HepG2 (cell line): Measurements from ENCODE around the gene CBLN3. TPM values are rescaled to one million over a fixed set of nuclear protein-coding genes. Genes with fewer than 3 reads are reported as not detected.

Source experiments
- CBFB ChIP-seq: sonication (generic); formaldehyde crosslinking; IDR thresholded peaks from 2 replicates; pipeline ENCODE4 v1.4.0; 2020; ENCODE audit warnings: missing genetic modification reagents
- FOXK1 ChIP-seq: sonication (generic); formaldehyde crosslinking; IDR thresholded peaks from 2 replicates; pipeline ENCODE4 v1.4.0; 2020; ENCODE audit warnings: low read depth, missing genetic modification reagents, borderline replicate concordance
- HDAC6 ChIP-seq: fragments of 200-600 bp; sonication (generic); IDR thresholded peaks from 2 replicates; pipeline ENCODE4 v1.7.0; 2017; ENCODE audit warnings: mild to moderate bottlenecking, antibody characterized with exemption, low read length, low read depth
- HOXA7 ChIP-seq: sonication (generic); formaldehyde crosslinking; IDR thresholded peaks from 2 replicates; pipeline ENCODE4 v1.8.1; 2022; ENCODE audit warnings: mild to moderate bottlenecking, missing genetic modification reagents, moderate library complexity
- MAFG ChIP-seq: sonication (generic); formaldehyde crosslinking; IDR thresholded peaks from 2 replicates; pipeline ENCODE4 v1.5.1; 2020; ENCODE audit warnings: mild to moderate bottlenecking, missing genetic modification reagents
- PHF8 ChIP-seq: sonication (generic); formaldehyde crosslinking; IDR thresholded peaks from 2 replicates; pipeline ENCODE4 v1.5.0; 2020; ENCODE audit warnings: missing genetic modification reagents
- SAP130 ChIP-seq: IDR thresholded peaks from 2 replicates; pipeline ENCODE4 v1.6.1; 2016; ENCODE audit warnings: low read depth
- TRIM24 ChIP-seq: sonication (generic); formaldehyde crosslinking; IDR thresholded peaks from 2 replicates; pipeline ENCODE4 v1.8.0; 2022; ENCODE audit warnings: mild to moderate bottlenecking, missing genetic modification reagents
- ZBTB20 ChIP-seq: sonication (generic); formaldehyde crosslinking; IDR thresholded peaks from 2 replicates; pipeline ENCODE4 v1.8.1; 2023; ENCODE audit warnings: missing genetic modification reagents, low read depth, mild to moderate bottlenecking, borderline replicate concordance
- ZNF180 ChIP-seq: sonication (generic); formaldehyde crosslinking; IDR thresholded peaks from 2 replicates; pipeline ENCODE4 v1.4.0; 2020; ENCODE audit warnings: low read depth, missing genetic modification reagents, borderline replicate concordance
- ZNF30 ChIP-seq: sonication (generic); formaldehyde crosslinking; IDR thresholded peaks from 2 replicates; pipeline ENCODE4 v1.5.0; 2020; ENCODE audit warnings: mild to moderate bottlenecking, missing genetic modification reagents
- ZNF350 ChIP-seq: sonication (generic); formaldehyde crosslinking; IDR thresholded peaks from 2 replicates; pipeline ENCODE4 v1.4.0; 2020; ENCODE audit warnings: mild to moderate bottlenecking, low read depth, missing genetic modification reagents, borderline replicate concordance
- ZNF446 ChIP-seq: sonication (generic); formaldehyde crosslinking; IDR thresholded peaks from 2 replicates; pipeline ENCODE4 v1.5.0; 2020; ENCODE audit warnings: mild to moderate bottlenecking, missing genetic modification reagents
- ZNF841 ChIP-seq: sonication (generic); formaldehyde crosslinking; IDR thresholded peaks from 2 replicates; pipeline ENCODE4 v1.8.1; 2023; ENCODE audit warnings: missing genetic modification reagents, borderline replicate concordance
- ZNF850 ChIP-seq: sonication (generic); formaldehyde crosslinking; conservative IDR thresholded peaks from 2 replicates; pipeline ENCODE4 v1.9.0; 2021; ENCODE audit warnings: mild to moderate bottlenecking, missing genetic modification reagents
- polyA plus RNA-seq, 8 experiments: library from polyadenylated mRNA; depleted of rRNA in 3 of 8; stranded (reverse) in 7 of 8; unstranded in 1 of 8; fragments of >200 nt; fragmentation: Illumina TruSeq in 4 of 8; extraction: Trizol in 4 of 8; gene quantifications; 2 replicates each; pipeline versions ENCODE4 v1.2.1 to v1.2.3, GENCODE V29; 2011 to 2016; ENCODE audit warnings: low read depth in 4 of 8, missing spikeins in 1 of 8, mixed read lengths in 1 of 8; ENCODE audit not compliant: insufficient read depth in 1 of 8
- total RNA-seq, 5 experiments: library from RNA; depleted of rRNA; stranded (reverse); fragments of >200 nt; fragmentation: Illumina TruSeq; extraction: Trizol; gene quantifications; 2 replicates each; pipeline ENCODE4 v1.2.3, GENCODE V29; 2016; ENCODE audit warnings: low read depth in 1 of 5
- TF ChIP-seq, protein P1 (sequence below): IDR thresholded peaks from 2 replicates; pipeline ENCODE4 v1.6.1; 2016; ENCODE audit warnings: low read depth
- TF ChIP-seq, protein P2 (sequence below): sonication (generic); formaldehyde crosslinking; IDR thresholded peaks from 2 replicates; pipeline ENCODE4 v1.4.0; 2020; ENCODE audit warnings: missing genetic modification reagents, borderline replicate concordance
- TF ChIP-seq, protein P3 (sequence below): sonication (generic); formaldehyde crosslinking; IDR thresholded peaks from 2 replicates; pipeline ENCODE4 v1.5.1; 2020; ENCODE audit warnings: missing genetic modification reagents, mild to moderate bottlenecking, borderline replicate concordance
- TF ChIP-seq, protein P4 (sequence below): sonication (generic); formaldehyde crosslinking; IDR thresholded peaks from 2 replicates; pipeline ENCODE4 v1.5.1; 2020; ENCODE audit warnings: mild to moderate bottlenecking, missing genetic modification reagents, borderline replicate concordance

CBLN3 gene
- total and polyA plus RNA-seq, 2 of the 13 experiments (the other 11 are each of a cell fraction or from before 2014, with no cell fraction given) = 0.66 to 0.98 TPM

DNA sequence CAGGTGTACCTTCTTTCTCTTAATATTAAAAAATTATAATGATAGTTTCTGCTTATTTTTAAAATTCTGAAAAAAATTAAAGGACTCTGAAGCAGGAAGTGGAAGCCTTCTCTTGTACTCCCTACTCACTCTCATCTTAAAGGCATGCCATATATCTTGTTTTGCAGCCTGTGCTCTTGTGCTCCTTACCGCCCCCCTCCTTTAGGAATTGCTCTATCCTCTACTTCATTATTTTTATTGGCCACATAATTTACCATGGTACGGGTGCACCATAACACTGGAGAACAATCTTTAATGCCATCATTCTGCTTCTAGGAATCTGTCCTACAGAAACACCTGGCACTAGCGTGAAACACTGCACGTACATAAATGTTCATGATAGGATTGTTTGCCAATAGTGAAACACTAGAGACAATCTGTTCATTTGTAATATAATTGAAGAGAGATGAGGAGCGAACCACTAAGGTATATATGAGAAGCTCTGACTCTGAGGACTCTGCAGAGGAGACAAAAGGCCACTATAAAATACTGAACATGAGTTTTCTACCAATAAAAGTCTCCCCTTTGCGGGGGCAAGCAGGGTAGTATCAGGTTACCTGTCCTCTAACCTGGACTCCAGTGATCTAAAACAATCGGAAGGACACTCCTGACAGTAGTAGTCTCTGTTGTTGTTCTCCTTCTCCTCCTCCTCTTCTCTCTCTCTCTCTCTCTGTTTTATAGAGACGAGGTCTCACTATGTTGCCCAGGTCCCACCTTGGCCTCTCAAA is 37.0 kb downstream of the CBLN3 start (continued):
- TF ChIP-seq, protein P1, sequence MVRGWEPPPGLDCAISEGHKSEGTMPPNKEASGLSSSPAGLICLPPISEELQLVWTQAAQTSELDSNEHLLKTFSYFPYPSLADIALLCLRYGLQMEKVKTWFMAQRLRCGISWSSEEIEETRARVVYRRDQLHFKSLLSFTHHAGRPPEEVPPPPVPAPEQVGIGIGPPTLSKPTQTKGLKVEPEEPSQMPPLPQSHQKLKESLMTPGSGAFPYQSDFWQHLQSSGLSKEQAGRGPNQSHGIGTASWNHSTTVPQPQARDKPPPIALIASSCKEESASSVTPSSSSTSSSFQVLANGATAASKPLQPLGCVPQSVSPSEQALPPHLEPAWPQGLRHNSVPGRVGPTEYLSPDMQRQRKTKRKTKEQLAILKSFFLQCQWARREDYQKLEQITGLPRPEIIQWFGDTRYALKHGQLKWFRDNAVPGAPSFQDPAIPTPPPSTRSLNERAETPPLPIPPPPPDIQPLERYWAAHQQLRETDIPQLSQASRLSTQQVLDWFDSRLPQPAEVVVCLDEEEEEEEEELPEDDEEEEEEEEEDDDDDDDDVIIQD (CRISPR knock-in tag) = no peak
- no peak for TF ChIP-seq SAP130 (CRISPR knock-in tag)
- peak; percentile 46; the same call in 1 of the 2 replicates for TF ChIP-seq TRIM24 (CRISPR knock-in tag)
- no peak for TF ChIP-seq HOXA7
- no peak for TF ChIP-seq ZNF350 (CRISPR knock-in tag)
- TF ChIP-seq ZBTB20 (CRISPR knock-in tag) = no peak
- TF ChIP-seq, protein P2, sequence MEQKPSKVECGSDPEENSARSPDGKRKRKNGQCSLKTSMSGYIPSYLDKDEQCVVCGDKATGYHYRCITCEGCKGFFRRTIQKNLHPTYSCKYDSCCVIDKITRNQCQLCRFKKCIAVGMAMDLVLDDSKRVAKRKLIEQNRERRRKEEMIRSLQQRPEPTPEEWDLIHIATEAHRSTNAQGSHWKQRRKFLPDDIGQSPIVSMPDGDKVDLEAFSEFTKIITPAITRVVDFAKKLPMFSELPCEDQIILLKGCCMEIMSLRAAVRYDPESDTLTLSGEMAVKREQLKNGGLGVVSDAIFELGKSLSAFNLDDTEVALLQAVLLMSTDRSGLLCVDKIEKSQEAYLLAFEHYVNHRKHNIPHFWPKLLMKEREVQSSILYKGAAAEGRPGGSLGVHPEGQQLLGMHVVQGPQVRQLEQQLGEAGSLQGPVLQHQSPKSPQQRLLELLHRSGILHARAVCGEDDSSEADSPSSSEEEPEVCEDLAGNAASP = no peak
- no peak for TF ChIP-seq FOXK1
- no peak for TF ChIP-seq MAFG (CRISPR knock-in tag)
- TF ChIP-seq ZNF446 (CRISPR knock-in tag) = 0 out of 2 replicates have a peak, but pooled peaks have one; percentile 42
- TF ChIP-seq HDAC6 = no peak
- 0 out of 2 replicates have a peak, but pooled peaks have one; percentile 11 for TF ChIP-seq ZNF850 (CRISPR knock-in tag)
- TF ChIP-seq, protein P3, sequence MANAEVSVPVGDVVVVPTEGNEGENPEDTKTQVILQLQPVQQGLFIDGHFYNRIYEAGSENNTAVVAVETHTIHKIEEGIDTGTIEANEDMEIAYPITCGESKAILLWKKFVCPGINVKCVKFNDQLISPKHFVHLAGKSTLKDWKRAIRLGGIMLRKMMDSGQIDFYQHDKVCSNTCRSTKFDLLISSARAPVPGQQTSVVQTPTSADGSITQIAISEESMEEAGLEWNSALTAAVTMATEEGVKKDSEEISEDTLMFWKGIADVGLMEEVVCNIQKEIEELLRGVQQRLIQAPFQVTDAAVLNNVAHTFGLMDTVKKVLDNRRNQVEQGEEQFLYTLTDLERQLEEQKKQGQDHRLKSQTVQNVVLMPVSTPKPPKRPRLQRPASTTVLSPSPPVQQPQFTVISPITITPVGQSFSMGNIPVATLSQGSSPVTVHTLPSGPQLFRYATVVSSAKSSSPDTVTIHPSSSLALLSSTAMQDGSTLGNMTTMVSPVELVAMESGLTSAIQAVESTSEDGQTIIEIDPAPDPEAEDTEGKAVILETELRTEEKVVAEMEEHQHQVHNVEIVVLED (CRISPR knock-in tag) = no peak
- no peak for TF ChIP-seq ZNF180 (CRISPR knock-in tag)
- TF ChIP-seq PHF8 (CRISPR knock-in tag) = no peak
- no peak for TF ChIP-seq CBFB
- no peak for TF ChIP-seq ZNF841 (CRISPR knock-in tag)
- TF ChIP-seq, protein P4, sequence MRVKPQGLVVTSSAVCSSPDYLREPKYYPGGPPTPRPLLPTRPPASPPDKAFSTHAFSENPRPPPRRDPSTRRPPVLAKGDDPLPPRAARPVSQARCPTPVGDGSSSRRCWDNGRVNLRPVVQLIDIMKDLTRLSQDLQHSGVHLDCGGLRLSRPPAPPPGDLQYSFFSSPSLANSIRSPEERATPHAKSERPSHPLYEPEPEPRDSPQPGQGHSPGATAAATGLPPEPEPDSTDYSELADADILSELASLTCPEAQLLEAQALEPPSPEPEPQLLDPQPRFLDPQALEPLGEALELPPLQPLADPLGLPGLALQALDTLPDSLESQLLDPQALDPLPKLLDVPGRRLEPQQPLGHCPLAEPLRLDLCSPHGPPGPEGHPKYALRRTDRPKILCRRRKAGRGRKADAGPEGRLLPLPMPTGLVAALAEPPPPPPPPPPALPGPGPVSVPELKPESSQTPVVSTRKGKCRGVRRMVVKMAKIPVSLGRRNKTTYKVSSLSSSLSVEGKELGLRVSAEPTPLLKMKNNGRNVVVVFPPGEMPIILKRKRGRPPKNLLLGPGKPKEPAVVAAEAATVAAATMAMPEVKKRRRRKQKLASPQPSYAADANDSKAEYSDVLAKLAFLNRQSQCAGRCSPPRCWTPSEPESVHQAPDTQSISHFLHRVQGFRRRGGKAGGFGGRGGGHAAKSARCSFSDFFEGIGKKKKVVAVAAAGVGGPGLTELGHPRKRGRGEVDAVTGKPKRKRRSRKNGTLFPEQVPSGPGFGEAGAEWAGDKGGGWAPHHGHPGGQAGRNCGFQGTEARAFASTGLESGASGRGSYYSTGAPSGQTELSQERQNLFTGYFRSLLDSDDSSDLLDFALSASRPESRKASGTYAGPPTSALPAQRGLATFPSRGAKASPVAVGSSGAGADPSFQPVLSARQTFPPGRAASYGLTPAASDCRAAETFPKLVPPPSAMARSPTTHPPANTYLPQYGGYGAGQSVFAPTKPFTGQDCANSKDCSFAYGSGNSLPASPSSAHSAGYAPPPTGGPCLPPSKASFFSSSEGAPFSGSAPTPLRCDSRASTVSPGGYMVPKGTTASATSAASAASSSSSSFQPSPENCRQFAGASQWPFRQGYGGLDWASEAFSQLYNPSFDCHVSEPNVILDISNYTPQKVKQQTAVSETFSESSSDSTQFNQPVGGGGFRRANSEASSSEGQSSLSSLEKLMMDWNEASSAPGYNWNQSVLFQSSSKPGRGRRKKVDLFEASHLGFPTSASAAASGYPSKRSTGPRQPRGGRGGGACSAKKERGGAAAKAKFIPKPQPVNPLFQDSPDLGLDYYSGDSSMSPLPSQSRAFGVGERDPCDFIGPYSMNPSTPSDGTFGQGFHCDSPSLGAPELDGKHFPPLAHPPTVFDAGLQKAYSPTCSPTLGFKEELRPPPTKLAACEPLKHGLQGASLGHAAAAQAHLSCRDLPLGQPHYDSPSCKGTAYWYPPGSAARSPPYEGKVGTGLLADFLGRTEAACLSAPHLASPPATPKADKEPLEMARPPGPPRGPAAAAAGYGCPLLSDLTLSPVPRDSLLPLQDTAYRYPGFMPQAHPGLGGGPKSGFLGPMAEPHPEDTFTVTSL (CRISPR knock-in tag) = 0 out of 2 replicates have a peak, but pooled peaks have one; percentile 22
- no peak for TF ChIP-seq ZNF30 (CRISPR knock-in tag)
